ENCODE data around the gene SPIN2A. TPM values are rescaled to one million over a fixed set of nuclear protein-coding genes. Genes with fewer than 3 reads are reported as not detected.
"Not testable (repeated sequence)": the region's sequence is repeated elsewhere in the genome, so short reads cannot be mapped to it uniquely, and the experiment has no call there.

SPIN2A gene
- total RNA-seq, 1 experiment from 2014 or later: 0.17 TPM

DNA sequence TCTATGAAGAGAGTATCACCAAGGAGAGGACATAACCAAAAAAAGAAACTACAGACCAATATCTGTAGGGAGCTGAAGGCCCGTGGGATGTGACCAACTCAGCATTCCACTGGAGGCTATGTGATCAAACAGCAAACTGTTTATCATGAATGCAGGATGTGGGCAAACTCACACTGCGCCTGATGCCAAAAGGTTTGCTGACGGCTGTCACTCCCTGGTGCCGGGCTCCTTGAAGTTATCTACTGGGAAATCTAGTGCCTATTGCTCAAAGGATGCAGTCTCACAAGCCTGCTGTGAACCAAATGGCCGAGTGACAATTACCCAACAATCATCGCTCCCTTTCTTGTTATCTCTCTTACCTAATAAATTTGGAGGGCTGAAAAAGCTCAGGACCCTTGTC, 34.3 kb downstream of the SPIN2A start:
- DNase-seq (ENCODE audit: low read depth): not testable (repeated sequence)

Other genes starting within 250 kb of the SPIN2A start
- gene SPIN3, start 141.9 kb downstream of the SPIN2A start, total RNA-seq (2014; rRNA removed): 4.4 and 6.0 TPM in 2 replicates
- 9.4 and 13.7 TPM in 2 replicates for gene SPIN2B, start 15.8 kb downstream of the SPIN2A start, total RNA-seq (2014; rRNA removed)
- not detected in 2 replicates for gene FAAH2, start 149.3 kb upstream of the SPIN2A start, total RNA-seq (2014; rRNA removed)